ENCODE results near the gene DCN.
"Not testable (repeated sequence)": the region's sequence is repeated elsewhere in the genome, so short reads cannot be mapped to it uniquely, and the experiment has no call there.

DNA sequence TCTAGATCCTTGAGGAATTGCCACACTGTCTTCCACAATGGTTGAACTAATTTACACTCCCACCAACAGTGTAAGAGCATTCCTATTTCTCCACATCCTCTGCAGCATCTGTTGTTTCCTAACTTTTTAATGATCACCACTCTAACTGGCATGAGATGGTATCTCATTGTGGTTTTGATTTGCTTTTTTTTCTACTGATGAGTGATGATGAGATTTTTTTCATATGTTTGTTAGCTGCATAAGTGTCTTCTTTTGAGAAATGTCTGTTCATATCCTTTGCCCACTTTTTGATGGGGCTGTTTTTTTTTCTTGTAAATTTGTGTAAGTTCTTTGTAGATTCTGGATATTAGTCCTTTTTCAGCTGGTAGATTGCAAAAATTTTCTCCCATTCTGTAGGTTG lies 24.7 kb upstream of the DCN start:
- TF ChIP-seq CTCF, POLR2A (IDR thresholded peaks at IDR 0.05): not testable (repeated sequence)
